Lower lobe of right lung (tissue), 2 donors: ENCODE results near the gene SULF2. TPM values are rescaled to one million over a fixed set of nuclear protein-coding genes. Genes with fewer than 3 reads are reported as not detected.

Experiments used
- ATAC-seq, 2 donors: fragments of 200-7000 bp; cut with Tn5 transposase; one replicate each; pipeline ENCODE4 v1.9.1; 2020 to 2022; ENCODE audit warnings: mild to moderate bottlenecking in 2 of 2, moderate library complexity in 2 of 2
- DNase-seq: peaks from one replicate; pipeline ENCODE4 v3.0.0-alpha.2; 2020
- H3K27ac ChIP-seq: fragments of 200-600 bp; one replicate; pipeline ENCODE4 v1.8.0; 2022
- H3K27me3 ChIP-seq: fragments of 200-600 bp; one replicate; pipeline ENCODE4 v1.8.0; 2022; ENCODE audit warnings: low read depth
- H3K36me3 ChIP-seq: fragments of 200-600 bp; one replicate; pipeline ENCODE4 v1.8.0; 2022; ENCODE audit warnings: mild to moderate bottlenecking
- H3K4me1 ChIP-seq: fragments of 200-600 bp; one replicate; pipeline ENCODE4 v1.8.0; 2022
- H3K4me3 ChIP-seq: fragments of 200-600 bp; one replicate; pipeline ENCODE4 v1.8.0; 2022; ENCODE audit warnings: mild to moderate bottlenecking
- H3K9me3 ChIP-seq: fragments of 200-600 bp; one replicate; pipeline ENCODE4 v1.8.0; 2022
- CTCF ChIP-seq: fragments of 200-600 bp; IDR thresholded peaks from one replicate; pipeline ENCODE4 v1.8.0; 2022; ENCODE audit warnings: antibody characterized with exemption, mild to moderate bottlenecking
- intact Hi-C: fragments of 100-400 bp; cut with DNase I; formaldehyde crosslinking; loops from one replicate; pipeline ENCODE4 v1.11.0; 2022
- total RNA-seq: library from RNA; stranded (reverse); fragmentation: NEBNext Ultra II Directional; extraction: Animal tissue kit (Norgen Biotek cat#: 25700); gene quantifications from one replicate; pipeline ENCODE4 v1.2.1, GENCODE V29; 2021
- donor health status: DM: no; HTN: yes; CAD: no; lungs with severe emphysema.

Gene SULF2
- total RNA-seq, 1 donor from 2014 or later, result 34.6 TPM

GRCh38 chr20:47784599-47785310 is 526 bp downstream of the SULF2 start:
- DNase-seq (no peak), ATAC-seq (peak; percentile 15 to 25)
- Histone ChIP-seq H3K4me1 (peaks cover 37% of the 10 kb centered on the region), H3K27ac (peak overlapping the region; percentile 19), H3K4me3 (peak overlapping the region; percentile 60), H3K9me3 (no peaks in the 10 kb centered on the region), H3K27me3 (peaks cover 42% of the 10 kb centered on the region), H3K36me3 (no peaks in the 10 kb centered on the region)
- TF ChIP-seq CTCF, result no peak
- intact Hi-C loops, result no loop called here

DNA sequence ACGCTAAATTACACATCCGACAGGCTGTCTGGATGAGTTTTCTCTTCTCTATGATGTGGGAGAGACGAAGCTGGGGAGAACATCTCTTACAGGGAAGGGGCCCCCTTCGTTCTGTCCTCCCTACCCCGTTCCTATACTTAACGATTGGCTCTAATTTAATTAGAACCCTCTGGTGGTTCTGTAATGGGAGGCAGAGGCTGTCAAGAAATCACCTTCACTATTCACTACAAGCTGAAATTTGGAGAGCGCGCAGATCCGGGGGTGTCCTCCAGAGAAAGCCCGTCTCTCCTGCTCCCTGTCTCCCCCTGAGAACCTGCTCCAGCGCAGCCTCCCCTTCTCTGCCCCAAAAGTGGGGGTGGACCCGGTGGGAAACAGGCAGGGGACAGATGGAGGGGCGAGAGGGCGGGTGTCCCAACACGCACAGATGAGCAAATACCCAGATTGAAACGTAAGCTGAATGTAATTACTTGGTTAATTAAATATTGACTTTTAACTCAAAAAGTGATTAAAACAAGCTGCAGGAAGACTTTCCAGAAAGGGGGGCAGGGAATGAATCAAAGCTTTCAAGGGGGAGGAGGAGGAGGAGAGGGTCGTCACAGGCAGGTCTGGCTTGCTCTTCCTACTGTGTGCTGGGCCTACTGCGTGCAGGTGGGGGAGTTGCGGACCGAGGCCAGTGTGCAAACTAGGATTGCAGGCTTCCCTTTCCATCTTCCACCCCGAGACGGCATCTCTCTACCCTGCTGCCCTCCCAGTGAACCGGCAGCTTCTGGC is 1.3 kb downstream of the SULF2 start:
- intact Hi-C loops, result no loop called here
- ATAC-seq (no peak), DNase-seq (no peak)
- no peak for TF ChIP-seq CTCF
- Histone ChIP-seq H3K27ac (no peak overlapping the region), H3K27me3 (peaks cover 42% of the 10 kb centered on the region), H3K36me3 (no peaks in the 10 kb centered on the region), H3K4me1 (peaks cover 37% of the 10 kb centered on the region), H3K9me3 (no peaks in the 10 kb centered on the region), H3K4me3 (peak overlapping the region; percentile 60)

GRCh38 chr20:47782920-47783552 is 2.2 kb downstream of the SULF2 start:
- H3K9me3 ChIP-seq, result no peaks in the 10 kb centered on the region
- DNase-seq, result no peak
- H3K4me3 ChIP-seq, result no peak overlapping the region
- peaks cover 37% of the 10 kb centered on the region for H3K4me1 ChIP-seq
- ATAC-seq, result no peak
- TF ChIP-seq CTCF, result no peak
- no peak overlapping the region for H3K27ac ChIP-seq
- no peaks in the 10 kb centered on the region for H3K36me3 ChIP-seq
- intact Hi-C loops, result no loop called here
- H3K27me3 ChIP-seq, result peaks cover 42% of the 10 kb centered on the region

DNA sequence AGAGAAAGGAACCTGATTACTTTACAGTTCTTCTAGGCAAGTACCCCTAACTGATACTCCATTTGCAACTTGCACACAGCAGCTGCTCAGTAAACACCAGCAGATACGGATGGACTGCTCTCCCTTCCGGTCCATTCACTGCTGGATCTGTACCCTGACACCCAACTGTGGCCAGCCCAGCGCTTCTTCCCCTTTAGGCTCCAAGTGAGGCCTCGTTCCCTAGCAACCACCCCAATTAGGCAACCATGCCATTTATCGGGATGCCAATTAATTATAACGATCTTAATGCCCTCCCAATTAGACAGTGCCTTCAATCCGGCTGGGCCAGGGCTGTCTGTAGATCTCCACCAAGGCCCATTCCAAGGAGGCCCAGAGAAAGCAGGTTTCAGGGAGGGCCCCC is 3.2 kb downstream of the SULF2 start:
- H3K36me3 ChIP-seq, result no peaks in the 10 kb centered on the region
- no peak for TF ChIP-seq CTCF

GRCh38 chr20:47781632-47782031 is 3.6 kb downstream of the SULF2 start:
- Histone ChIP-seq H3K36me3 (no peaks in the 10 kb centered on the region), H3K27ac (no peak overlapping the region), H3K27me3 (peaks cover 37% of the 10 kb centered on the region), H3K9me3 (no peaks in the 10 kb centered on the region), H3K4me1 (peaks cover 34% of the 10 kb centered on the region), H3K4me3 (no peak overlapping the region)
- TF ChIP-seq CTCF, result no peak
- ATAC-seq (no peak), DNase-seq (no peak)
- intact Hi-C loops, result no loop called here

More for the DNA sequence above, 3.2 kb downstream of the SULF2 start:
- intact Hi-C loops, result no loop called here
- H3K4me1 ChIP-seq, result peaks cover 37% of the 10 kb centered on the region
- H3K27ac ChIP-seq, result no peak overlapping the region
- ATAC-seq (no peak), DNase-seq (no peak)
- H3K27me3 ChIP-seq, result peaks cover 40% of the 10 kb centered on the region
- H3K4me3 ChIP-seq, result no peak overlapping the region
- H3K9me3 ChIP-seq, result no peaks in the 10 kb centered on the region
